Left lung (tissue), 10 donors: ENCODE results near the gene PTER. TPM values are rescaled to one million over a fixed set of nuclear protein-coding genes. Genes with fewer than 3 reads are reported as not detected.

Experiments
- ATAC-seq: fragments of 200-7000 bp; cut with Tn5 transposase; one replicate; pipeline ENCODE4 v1.9.1; 2020; ENCODE audit warnings: moderate library complexity
- DNase-seq, 4 donors: peaks; one replicate each; pipeline ENCODE4 v3.0.0-alpha.2; 2013 to 2020
- H3K27ac ChIP-seq, 2 donors: fragments of 200-600 bp; sonication (generic) in 1 of 2; one replicate each; pipeline versions ENCODE4 v1.5.0 to v1.8.0; 2020 to 2021
- H3K27me3 ChIP-seq, 2 donors: fragments of 200-600 bp; sonication (generic) in 1 of 2; one replicate each; pipeline versions ENCODE4 v1.5.0 to v1.8.0; 2020 to 2021
- H3K36me3 ChIP-seq, 2 donors: fragments of 200-600 bp; sonication (generic) in 1 of 2; one replicate each; pipeline versions ENCODE4 v1.5.0 to v1.8.0; 2020 to 2021
- H3K4me1 ChIP-seq, 2 donors: fragments of 200-600 bp; one replicate each; pipeline ENCODE4 v1.8.0; 2021
- H3K4me3 ChIP-seq, 2 donors: fragments of 200-600 bp; sonication (generic) in 1 of 2; one replicate each; pipeline versions ENCODE4 v1.5.0 to v1.8.0; 2020 to 2021; ENCODE audit warnings: mild to moderate bottlenecking in 1 of 2
- H3K9me3 ChIP-seq, 2 donors: fragments of 200-600 bp; sonication (generic) in 1 of 2; one replicate each; pipeline versions ENCODE4 v1.5.0 to v1.8.0; 2020 to 2021
- CTCF ChIP-seq, 2 donors: fragments of 200-600 bp; sonication (generic) in 1 of 2; IDR thresholded peaks; one replicate each; pipeline versions ENCODE4 v1.5.0 to v1.8.0; 2021; ENCODE audit warnings: antibody characterized with exemption in 2 of 2
- intact Hi-C, 2 donors: fragments of 100-400 bp; cut with DNase I; formaldehyde crosslinking; loops; one replicate each; pipeline versions ENCODE4 v1.11.2 to v1.14.2; 2022
- polyA plus RNA-seq, 6 donors: library from polyadenylated mRNA; unstranded; fragments of 120-200 nt; gene quantifications; one replicate each; pipeline ENCODE4 v1.2.1, GENCODE V29; 2013; ENCODE audit not compliant: insufficient read length in 6 of 6
- total RNA-seq, 2 donors: library from RNA; stranded (reverse); fragmentation: NEBNext Ultra II Directional; extraction: Animal tissue kit (Norgen Biotek cat#: 25700); gene quantifications; one replicate each; pipeline ENCODE4 v1.2.1, GENCODE V29; 2021
- donor health status: DM: no; HTN: yes; CAD: no.
- donor health status: DM: no; HTN: no; CAD: no.

Gene PTER
- total and polyA plus RNA-seq, 8 donors = 8.6 to 16.8 (median 10.5) TPM

GRCh38 chr10:16408379-16408778 lies 28.4 kb upstream of the PTER start:
- H3K4me1 ChIP-seq = no peaks in the 10 kb centered on the region
- H3K36me3 ChIP-seq = no peaks in the 10 kb centered on the region
- H3K4me3 ChIP-seq = no peak overlapping the region
- H3K27ac ChIP-seq = no peak overlapping the region
- no peak for DNase-seq
- TF ChIP-seq CTCF (IDR thresholded peaks at IDR 0.05) = no peak
- H3K9me3 ChIP-seq = no peaks in the 10 kb centered on the region
- H3K27me3 ChIP-seq = no peaks in the 10 kb centered on the region
- intact Hi-C loops = no loop called here
- ATAC-seq = no peak

DNA sequence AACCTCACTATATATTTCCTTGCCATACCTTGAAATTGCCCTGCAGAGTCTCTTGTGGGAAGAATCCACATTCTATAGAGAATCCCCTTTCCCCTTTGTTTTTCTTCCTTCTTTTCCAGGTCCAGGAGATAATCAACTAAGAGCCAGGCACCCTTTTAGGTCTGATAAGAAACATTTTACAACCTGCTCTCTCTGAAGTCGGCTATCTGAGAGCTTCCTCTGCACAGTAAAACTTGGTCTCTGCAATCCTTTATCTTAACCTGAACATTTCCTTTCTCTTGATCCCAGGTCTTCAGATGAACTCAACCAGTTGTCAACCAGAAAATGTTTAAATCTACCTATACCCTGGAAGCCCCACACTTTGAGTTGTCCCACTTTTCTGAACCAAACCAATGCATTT lies 19.5 kb upstream of the PTER start:
- ATAC-seq = no peak
- intact Hi-C loops = no loop called here
- TF ChIP-seq CTCF (IDR thresholded peaks at IDR 0.05) = no peak
- no peaks in the 10 kb centered on the region for H3K27me3 ChIP-seq
- no peak overlapping the region for H3K4me3 ChIP-seq
- no peaks in the 10 kb centered on the region for H3K9me3 ChIP-seq
- H3K27ac ChIP-seq = no peak overlapping the region
- no peak for DNase-seq
- no peaks in the 10 kb centered on the region for H3K36me3 ChIP-seq
- H3K4me1 ChIP-seq = no peaks in the 10 kb centered on the region

DNA sequence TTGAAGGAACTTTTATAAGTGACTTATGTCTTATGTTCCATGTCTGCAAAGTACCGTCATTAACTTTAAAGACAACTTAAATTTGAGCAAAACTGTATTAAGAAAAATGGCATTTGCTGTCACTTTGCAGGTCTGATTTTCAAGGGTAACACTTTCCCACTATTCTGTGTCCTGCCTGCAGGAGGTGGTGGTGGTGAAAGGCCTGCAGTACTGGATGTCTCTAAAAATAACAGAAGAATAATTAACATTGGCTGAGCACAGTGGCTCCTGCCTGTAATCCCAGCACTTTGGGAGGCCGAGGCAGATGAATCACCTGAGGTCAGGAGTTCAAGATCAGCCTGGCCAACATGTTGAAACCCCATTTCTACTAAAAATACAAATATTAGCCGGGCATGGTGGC lies 13.2 kb upstream of the PTER start:
- TF ChIP-seq CTCF (IDR thresholded peaks at IDR 0.05) = no peak
- ATAC-seq (no peak), DNase-seq (no peak)
- H3K27me3 ChIP-seq = no peaks in the 10 kb centered on the region
- H3K4me3 ChIP-seq = no peak overlapping the region
- intact Hi-C loops = no loop called here
- H3K9me3 ChIP-seq = no peaks in the 10 kb centered on the region
- H3K36me3 ChIP-seq = no peaks in the 10 kb centered on the region
- H3K27ac ChIP-seq = no peak overlapping the region
- no peaks in the 10 kb centered on the region for H3K4me1 ChIP-seq

DNA sequence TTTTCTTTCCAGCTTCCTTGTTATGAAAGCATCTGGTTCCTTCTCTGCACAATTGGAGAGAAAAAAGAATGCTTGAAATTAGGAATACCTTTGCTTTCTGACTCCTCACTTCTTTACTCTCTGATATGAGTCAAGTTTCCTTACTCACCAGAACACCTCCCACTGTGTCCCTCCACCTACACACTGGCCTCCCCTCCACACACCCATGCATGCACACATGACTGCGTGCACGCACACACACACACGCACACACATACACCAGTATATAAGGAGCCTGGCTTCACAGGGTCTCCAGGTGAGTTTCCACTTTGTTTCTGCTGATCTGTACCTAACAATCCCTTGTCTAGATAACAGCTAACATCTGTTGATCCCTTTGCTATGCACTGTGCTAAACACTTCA lies 11.4 kb upstream of the PTER start:
- no peak for DNase-seq
- no peak for TF ChIP-seq CTCF (IDR thresholded peaks at IDR 0.05)
- Histone ChIP-seq H3K27ac (no peak overlapping the region), H3K9me3 (no peaks in the 10 kb centered on the region), H3K36me3 (no peaks in the 10 kb centered on the region), H3K4me1 (no peaks in the 10 kb centered on the region), H3K4me3 (no peak overlapping the region), H3K27me3 (no peaks in the 10 kb centered on the region)
- intact Hi-C loops = no loop called here
- no peak for ATAC-seq

DNA sequence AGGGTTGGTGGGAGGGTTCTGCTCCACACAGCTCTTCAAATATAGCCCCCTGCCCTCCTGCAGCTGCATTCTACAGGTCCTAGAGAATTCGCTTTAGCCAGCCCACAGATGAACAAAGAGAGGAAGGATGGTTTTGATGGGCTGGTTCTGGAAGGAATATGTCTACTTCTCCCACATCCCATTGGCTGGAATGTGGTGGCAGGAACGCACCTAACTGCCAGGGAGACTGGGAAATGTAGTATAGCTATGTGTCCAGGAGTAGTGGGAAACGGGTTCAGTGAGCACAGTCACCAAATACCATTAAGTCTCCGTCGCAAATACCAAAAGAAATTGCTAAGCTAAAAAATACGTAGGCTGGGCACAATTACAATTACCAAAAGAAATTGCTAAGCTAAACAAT lies 7.3 kb upstream of the PTER start:
- H3K4me1 ChIP-seq = no peaks in the 10 kb centered on the region
- H3K36me3 ChIP-seq = no peaks in the 10 kb centered on the region
- no peak overlapping the region for H3K27ac ChIP-seq
- ATAC-seq (no peak), DNase-seq (no peak)
- intact Hi-C loops = no loop called here
- no peak overlapping the region for H3K4me3 ChIP-seq
- no peak for TF ChIP-seq CTCF (IDR thresholded peaks at IDR 0.05)
- peaks cover 0 to 9% of the 10 kb centered on the region in 2 donors for H3K27me3 ChIP-seq
- no peaks in the 10 kb centered on the region for H3K9me3 ChIP-seq
